Adipocyte (in vitro differentiated cells): ENCODE measurements around the gene RTL10.

Experiments
- DNase-seq: peaks from one replicate; pipeline ENCODE4 v3.0.0-alpha.2; 2015; ENCODE audit warnings: low read depth
- H3K27me3 ChIP-seq: replicated peaks from 2 replicates; pipeline ENCODE4 v1.7.0; 2013; ENCODE audit warnings: mild to moderate bottlenecking, low read length, moderate library complexity; ENCODE audit not compliant: control insufficient read depth, insufficient read depth
- H3K36me3 ChIP-seq: 2 replicates; pipeline ENCODE4 v1.7.0; 2013; ENCODE audit warnings: low read length, mild to moderate bottlenecking, moderate library complexity; ENCODE audit not compliant: control insufficient read depth, insufficient read depth, severe bottlenecking
- H3K4me1 ChIP-seq: 2 replicates; pipeline ENCODE4 v1.7.0; 2013; ENCODE audit warnings: mild to moderate bottlenecking, low read length, moderate library complexity; ENCODE audit not compliant: control insufficient read depth, insufficient read depth
- H3K4me3 ChIP-seq: 2 replicates; pipeline ENCODE4 v1.7.0; 2013; ENCODE audit warnings: mild to moderate bottlenecking, low read length, moderate library complexity
- H3K9ac ChIP-seq: 2 replicates; pipeline ENCODE4 v1.7.0; 2013; ENCODE audit warnings: mild to moderate bottlenecking, low read length, moderate library complexity
- H3K9me3 ChIP-seq: 2 replicates; pipeline ENCODE4 v1.7.0; 2013; ENCODE audit warnings: mild to moderate bottlenecking, low read length, moderate library complexity; ENCODE audit not compliant: control insufficient read depth

RTL10 gene

DNA sequence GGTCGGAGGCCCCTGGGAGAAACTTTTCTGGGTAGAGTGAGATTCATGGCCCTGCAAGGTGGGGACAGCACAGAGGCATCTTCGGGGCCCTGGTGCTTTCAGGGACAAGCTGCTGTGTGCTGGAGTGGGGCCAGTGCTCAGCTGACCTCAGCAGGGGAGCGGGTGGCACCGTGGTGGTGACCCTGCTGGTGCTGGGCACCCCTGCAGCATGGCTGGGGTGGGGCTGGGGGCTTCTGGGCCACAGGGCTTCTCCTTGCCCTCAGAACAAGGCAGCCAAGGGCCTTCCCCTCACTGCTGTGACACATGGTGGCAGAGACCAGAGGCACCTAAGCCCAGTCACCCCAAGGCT lies 24.9 kb upstream of the RTL10 start:
- DNase-seq = no peak
- Histone ChIP-seq H3K9ac (peak overlapping the region; percentile 51), H3K9me3 (no peaks in the 10 kb centered on the region), H3K4me3 (peak overlapping the region; percentile 16), H3K4me1 (peaks cover 43% of the 10 kb centered on the region), H3K36me3 (no peaks in the 10 kb centered on the region), H3K27me3 (no peaks in the 10 kb centered on the region)

GRCh38 chr22:19879246-19879570 lies 24.5 kb upstream of the RTL10 start:
- Histone ChIP-seq H3K27me3 (no peaks in the 10 kb centered on the region), H3K9me3 (no peaks in the 10 kb centered on the region), H3K36me3 (no peaks in the 10 kb centered on the region), H3K4me3 (no peak overlapping the region), H3K4me1 (peaks cover 43% of the 10 kb centered on the region), H3K9ac (no peak overlapping the region)
- no peak for DNase-seq

DNA sequence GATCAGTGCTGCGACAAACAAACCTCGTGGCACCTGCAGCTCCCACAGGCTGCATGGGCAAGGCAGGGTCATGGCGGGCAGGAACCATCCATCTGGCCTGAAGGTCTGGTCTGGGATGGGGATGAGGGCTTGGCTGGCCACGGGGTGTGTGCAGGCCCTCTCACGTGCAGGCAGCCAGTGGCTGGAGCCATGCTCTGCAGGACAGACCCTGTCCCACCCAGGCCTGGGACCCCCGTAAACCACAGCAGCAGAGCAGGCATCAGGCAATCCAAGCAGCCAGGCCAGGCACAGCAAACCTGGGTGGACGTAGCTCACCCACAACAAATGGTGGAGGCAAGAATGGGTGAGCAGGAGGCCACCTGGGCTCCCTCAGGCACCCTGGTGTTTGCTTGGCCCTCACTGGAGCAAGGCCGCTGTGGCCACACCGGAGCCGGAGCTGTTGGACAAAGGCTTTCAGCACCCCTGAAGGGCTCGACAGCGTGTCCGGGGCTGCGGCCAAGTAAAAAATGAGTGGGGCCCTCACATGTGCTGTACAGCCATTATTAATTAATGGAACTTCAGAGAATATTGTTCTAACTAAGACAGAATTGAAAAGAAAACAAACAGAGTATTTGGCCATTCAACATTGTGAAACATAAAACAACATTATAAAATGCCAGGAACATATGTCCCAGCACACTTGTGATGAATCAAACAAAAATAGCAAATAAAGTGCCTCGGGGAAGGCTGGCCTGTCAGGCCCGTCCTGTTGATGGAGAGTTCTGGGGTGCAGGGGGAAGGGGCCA lies 24.0 kb upstream of the RTL10 start:
- H3K27me3 ChIP-seq = no peaks in the 10 kb centered on the region
- peak overlapping the region; percentile 23 for H3K9ac ChIP-seq
- no peaks in the 10 kb centered on the region for H3K36me3 ChIP-seq
- H3K9me3 ChIP-seq = no peaks in the 10 kb centered on the region
- peak; percentile 89 for DNase-seq
- peak overlapping the region; percentile 27 for H3K4me3 ChIP-seq
- peaks cover 43% of the 10 kb centered on the region for H3K4me1 ChIP-seq

DNA sequence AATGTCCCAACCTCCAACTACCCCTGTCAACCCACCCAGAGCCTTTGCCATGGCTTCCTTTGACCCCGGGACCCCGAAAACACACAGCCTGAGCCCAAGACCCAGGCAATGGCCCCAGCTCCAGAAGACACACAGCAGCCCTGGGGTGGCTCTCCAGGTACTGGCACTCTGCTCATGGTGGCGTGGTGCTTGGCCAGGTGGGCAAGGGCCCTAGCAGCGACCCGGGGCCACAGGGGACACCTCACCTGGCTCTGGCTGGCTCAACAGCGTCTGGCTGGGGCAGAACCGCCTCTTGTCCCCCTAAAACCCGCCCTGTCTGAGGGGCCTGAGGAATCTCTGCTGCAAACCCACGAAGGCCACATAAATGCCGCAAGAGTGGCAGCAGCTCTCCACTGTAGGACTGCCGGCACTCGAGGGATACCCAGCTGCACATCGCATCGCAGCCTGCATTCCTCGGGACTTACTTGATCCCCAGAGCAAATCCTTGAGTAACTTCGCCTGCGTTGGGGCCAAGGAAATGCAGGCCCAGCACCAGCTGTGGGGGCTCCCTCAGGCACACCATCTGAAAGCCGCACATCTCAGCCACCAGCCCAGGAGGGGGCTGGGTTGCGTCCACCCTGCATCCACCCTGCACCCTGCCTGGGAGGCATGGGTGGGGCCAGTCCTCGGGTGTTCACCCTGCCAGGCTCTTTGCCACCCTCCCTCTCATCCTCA lies 23.1 kb upstream of the RTL10 start:
- Histone ChIP-seq H3K9ac (peak overlapping the region; percentile 23), H3K36me3 (no peaks in the 10 kb centered on the region), H3K4me3 (no peak overlapping the region), H3K9me3 (no peaks in the 10 kb centered on the region), H3K4me1 (peaks cover 43% of the 10 kb centered on the region), H3K27me3 (no peaks in the 10 kb centered on the region)
- DNase-seq = peak; percentile 90

DNA sequence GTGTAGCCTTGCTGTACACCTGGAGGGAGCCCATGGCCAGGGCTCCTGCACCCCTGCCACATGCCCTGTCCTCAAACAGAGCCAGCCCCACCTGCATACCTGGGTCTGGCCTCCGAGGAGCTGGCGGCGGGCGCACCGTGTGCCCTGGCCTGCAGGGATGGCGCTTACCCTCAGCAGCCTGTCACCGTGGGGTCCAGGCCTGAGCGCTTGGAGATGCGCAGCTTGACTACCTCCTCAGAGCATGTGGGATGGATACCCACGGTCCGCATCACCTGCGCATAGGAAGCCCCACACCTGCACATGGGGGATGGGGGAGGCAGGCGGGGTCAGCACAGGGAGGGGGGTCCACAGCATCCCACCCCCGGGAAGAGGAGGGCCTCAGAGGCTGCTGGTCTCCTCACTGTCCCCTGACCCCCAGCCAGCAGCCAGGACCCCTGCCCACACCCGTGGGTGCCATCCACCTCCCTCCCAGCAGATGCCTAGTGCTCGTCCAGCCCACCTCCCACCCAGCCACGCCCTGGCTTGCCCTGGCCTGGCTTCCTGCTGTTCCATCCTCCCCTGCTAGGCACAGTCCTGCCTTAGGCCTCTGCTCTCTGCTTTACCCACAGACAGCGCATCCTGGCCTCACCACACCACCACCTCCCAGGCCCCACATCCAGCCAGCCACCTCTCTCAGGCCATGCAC lies 22.4 kb upstream of the RTL10 start:
- H3K27me3 ChIP-seq = no peaks in the 10 kb centered on the region
- H3K4me1 ChIP-seq = peaks cover 39% of the 10 kb centered on the region
- no peak overlapping the region for H3K9ac ChIP-seq
- DNase-seq = no peak
- no peaks in the 10 kb centered on the region for H3K9me3 ChIP-seq
- no peaks in the 10 kb centered on the region for H3K36me3 ChIP-seq
- no peak overlapping the region for H3K4me3 ChIP-seq

DNA sequence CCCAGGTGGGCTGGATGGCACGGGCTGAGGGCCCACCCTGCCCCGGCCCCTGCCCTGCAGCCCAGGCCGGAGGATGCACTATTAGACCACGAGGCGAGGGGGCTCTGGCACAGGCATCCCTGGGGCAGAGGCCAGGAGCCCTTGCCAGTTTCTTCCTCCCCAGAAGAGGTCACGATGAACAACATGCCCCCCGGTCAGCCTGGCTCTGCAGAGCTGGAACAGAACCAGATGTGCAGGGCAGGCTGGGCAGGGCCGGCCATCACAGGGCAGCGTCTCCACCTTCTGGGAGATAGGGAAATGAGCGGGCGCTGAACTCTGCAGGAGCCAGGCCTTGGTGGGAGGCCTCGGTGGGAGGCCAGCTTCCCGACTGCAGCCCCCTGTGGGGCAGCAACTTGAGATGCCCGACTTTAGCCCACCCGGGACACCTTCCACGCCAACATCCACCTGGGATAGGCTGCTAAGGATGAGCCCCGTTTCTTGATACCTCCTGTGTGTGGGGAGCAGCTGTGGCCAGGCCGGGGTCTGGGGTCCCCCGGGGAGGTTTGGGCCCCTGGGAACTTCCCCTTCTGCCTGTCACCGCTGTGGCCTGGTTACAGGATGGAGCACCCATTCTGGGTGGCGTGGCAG lies 21.8 kb upstream of the RTL10 start:
- DNase-seq = no peak

GRCh38 chr22:19875531-19876313 lies 21.0 kb upstream of the RTL10 start:
- Histone ChIP-seq H3K27me3 (no peaks in the 10 kb centered on the region), H3K36me3 (no peaks in the 10 kb centered on the region), H3K4me1 (peaks cover 27% of the 10 kb centered on the region), H3K9me3 (no peaks in the 10 kb centered on the region), H3K9ac (no peak overlapping the region), H3K4me3 (no peak overlapping the region)
- no peak for DNase-seq

More for the DNA sequence above, 21.8 kb upstream of the RTL10 start:
- Histone ChIP-seq H3K9ac (no peak overlapping the region), H3K36me3 (no peaks in the 10 kb centered on the region), H3K27me3 (no peaks in the 10 kb centered on the region), H3K9me3 (no peaks in the 10 kb centered on the region), H3K4me1 (peaks cover 32% of the 10 kb centered on the region), H3K4me3 (no peak overlapping the region)

DNA sequence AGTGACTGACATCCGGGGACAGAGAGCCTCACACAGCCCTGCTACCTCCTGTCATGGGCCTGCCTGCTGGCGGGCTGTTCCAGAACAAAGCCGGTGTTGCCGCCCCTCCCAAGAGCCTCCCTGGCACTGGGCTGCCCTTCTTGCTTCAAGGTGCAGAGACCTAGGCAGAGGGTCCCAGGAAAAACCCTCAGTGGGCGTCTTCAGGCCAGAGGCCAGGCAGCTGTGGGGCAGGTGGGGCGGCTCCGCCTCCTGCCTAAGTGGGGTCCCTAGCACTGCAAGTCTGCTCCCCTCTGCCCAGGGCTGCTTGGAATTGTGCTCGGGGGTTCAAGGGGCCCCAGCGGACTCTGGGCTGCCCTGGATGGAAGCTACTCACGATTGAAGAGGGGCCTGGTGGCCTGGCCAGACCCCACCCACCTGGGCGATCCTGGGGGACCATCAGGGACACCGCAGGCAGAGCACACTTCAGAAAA lies 20.4 kb upstream of the RTL10 start:
- Histone ChIP-seq H3K4me1 (peaks cover 24% of the 10 kb centered on the region), H3K27me3 (no peaks in the 10 kb centered on the region), H3K9me3 (no peaks in the 10 kb centered on the region), H3K36me3 (no peaks in the 10 kb centered on the region), H3K4me3 (no peak overlapping the region), H3K9ac (no peak overlapping the region)
- DNase-seq = no peak

DNA sequence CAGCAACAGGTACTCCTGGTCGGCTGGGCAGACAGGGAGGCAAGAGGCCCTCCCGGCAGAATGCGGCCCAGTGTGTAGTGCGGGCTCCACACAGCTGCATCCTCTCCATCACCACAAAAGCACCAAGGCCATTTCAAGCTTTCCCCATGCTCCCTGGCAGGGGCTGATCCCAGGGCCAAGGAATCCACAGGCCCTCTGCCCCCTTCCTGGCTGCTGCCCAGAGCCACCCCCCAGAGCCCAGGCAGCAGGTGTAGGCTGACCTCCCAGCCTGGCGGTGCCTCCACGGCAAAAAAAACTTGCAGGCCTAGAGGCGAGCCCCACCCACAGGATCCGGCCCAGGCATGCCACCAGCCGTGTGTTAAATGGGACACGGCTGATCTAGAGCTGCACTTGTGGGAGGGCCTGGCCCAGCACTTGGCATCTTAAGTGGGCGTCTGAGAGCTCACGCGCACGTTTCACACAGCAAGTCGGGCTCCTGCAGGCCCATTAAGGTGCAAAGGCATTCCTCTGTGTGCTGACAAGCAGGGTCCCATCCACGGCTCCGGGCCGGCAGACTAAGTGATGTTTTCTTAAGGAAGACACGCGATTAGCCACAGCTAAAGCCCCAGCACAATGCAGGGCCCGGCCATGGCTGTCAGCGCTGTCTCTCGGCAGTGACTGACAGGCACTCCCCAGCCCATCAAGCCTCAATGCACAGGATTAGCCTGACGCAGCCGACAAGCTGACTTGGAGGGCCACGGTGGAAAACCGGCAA lies 19.8 kb upstream of the RTL10 start:
- no peaks in the 10 kb centered on the region for H3K27me3 ChIP-seq
- H3K4me1 ChIP-seq = peaks cover 18% of the 10 kb centered on the region
- DNase-seq = no peak
- H3K9me3 ChIP-seq = no peaks in the 10 kb centered on the region
- H3K4me3 ChIP-seq = no peak overlapping the region
- H3K9ac ChIP-seq = no peak overlapping the region
- H3K36me3 ChIP-seq = no peaks in the 10 kb centered on the region

GRCh38 chr22:19873960-19874306 lies 19.3 kb upstream of the RTL10 start:
- DNase-seq = no peak
- Histone ChIP-seq H3K9ac (no peak overlapping the region), H3K36me3 (no peaks in the 10 kb centered on the region), H3K9me3 (no peaks in the 10 kb centered on the region), H3K4me1 (peaks cover 15% of the 10 kb centered on the region), H3K4me3 (no peak overlapping the region), H3K27me3 (no peaks in the 10 kb centered on the region)
